ENCODE results near the gene ORC5. TPM values are rescaled to one million over a fixed set of nuclear protein-coding genes. Genes with fewer than 3 reads are reported as not detected.

The ORC5 gene
- total RNA-seq, 3 donors from 2014 or later (not counting 1 experiment from before 2014, with no cell fraction given) = 7.3 to 13.6 (median 11.8) TPM

- peaks cover 0 to 2% of the 10 kb centered on the region in 2 donors for H3K9me3 Mint-ChIP-seq
- H3K27ac Mint-ChIP-seq = no peak overlapping the region
- H3K27me3 Mint-ChIP-seq (ENCODE audit: low read depth in 2 of 2) = peaks cover 5 to 7% of the 10 kb centered on the region in 2 donors
- no peaks in the 10 kb centered on the region for H3K36me3 ChIP-seq (ENCODE audit: control insufficient read depth, insufficient read depth, low read length)
- no peaks in the 10 kb centered on the region for H3K4me1 Mint-ChIP-seq
- WGBS (ENCODE audit: insufficient coverage) = 86% methylated on average over 1 of the region's 2 CpGs
- no peak for TF ChIP-seq CTCF (IDR thresholded peaks at IDR 0.05)
- no peak for ATAC-seq
- H3K4me3 Mint-ChIP-seq = no peak overlapping the region
- H3K4me1 ChIP-seq (ENCODE audit: control insufficient read depth, insufficient read depth, low read length) = no peaks in the 10 kb centered on the region
- no peaks in the 10 kb centered on the region for H3K36me3 Mint-ChIP-seq
- H3K27ac ChIP-seq (ENCODE audit: low read length) = no peak overlapping the region
- intact Hi-C loops (cut with micrococcal nuclease) = no loop called here
- no peak for DNase-seq
- H3K9me3 ChIP-seq (ENCODE audit: control insufficient read depth, insufficient read depth, low read length) = no peaks in the 10 kb centered on the region
- H3K27me3 ChIP-seq (ENCODE audit: control insufficient read depth, insufficient read depth, low read length) = no peaks in the 10 kb centered on the region
- no peak overlapping the region for H3K4me3 ChIP-seq (ENCODE audit: low read length)
Measured at GRCh38 chr7:104111271-104111670, 96.5 kb downstream of the ORC5 start.

- no peak for TF ChIP-seq CTCF (IDR thresholded peaks at IDR 0.05)
- DNase-seq (no peak), ATAC-seq (no peak)
- no peaks in the 10 kb centered on the region for H3K9me3 ChIP-seq (ENCODE audit: control insufficient read depth, insufficient read depth, low read length)
- Mint-ChIP-seq H3K4me3 (no peak overlapping the region), H3K9me3 (peaks cover 0 to 2% of the 10 kb centered on the region in 2 donors), H3K27ac (no peak overlapping the region), H3K36me3 (no peaks in the 10 kb centered on the region), H3K27me3 (ENCODE audit: low read depth in 2 of 2) (peaks cover 0 to 2% of the 10 kb centered on the region in 2 donors), H3K4me1 (no peaks in the 10 kb centered on the region)
- H3K27ac ChIP-seq (ENCODE audit: low read length) = no peak overlapping the region
- no peaks in the 10 kb centered on the region for H3K36me3 ChIP-seq (ENCODE audit: control insufficient read depth, insufficient read depth, low read length)
- H3K27me3 ChIP-seq (ENCODE audit: control insufficient read depth, insufficient read depth, low read length) = no peaks in the 10 kb centered on the region
- 91% methylated on average over 2 of the region's 3 CpGs for WGBS (ENCODE audit: insufficient coverage)
- no peak overlapping the region for H3K4me3 ChIP-seq (ENCODE audit: low read length)
- intact Hi-C loops (cut with micrococcal nuclease) = no loop called here
- H3K4me1 ChIP-seq (ENCODE audit: control insufficient read depth, insufficient read depth, low read length) = no peaks in the 10 kb centered on the region
Measured at GRCh38 chr7:104106108-104106905, 101.5 kb downstream of the ORC5 start.

GRCh38 chr7:104098890-104099289, 108.9 kb downstream of the ORC5 start:
- H3K9me3 Mint-ChIP-seq = peaks cover 0 to 2% of the 10 kb centered on the region in 2 donors
- no peak overlapping the region for H3K27ac ChIP-seq (ENCODE audit: low read length)
- H3K4me1 Mint-ChIP-seq = no peaks in the 10 kb centered on the region
- no peaks in the 10 kb centered on the region for H3K27me3 ChIP-seq (ENCODE audit: control insufficient read depth, insufficient read depth, low read length)
- WGBS (ENCODE audit: insufficient coverage) = no CpG with 5 or more reads among the region's 1 CpG
- no peak overlapping the region for H3K4me3 ChIP-seq (ENCODE audit: low read length)
- H3K36me3 ChIP-seq (ENCODE audit: control insufficient read depth, insufficient read depth, low read length) = no peaks in the 10 kb centered on the region
- no peak for DNase-seq
- ATAC-seq = no peak
- H3K4me1 ChIP-seq (ENCODE audit: control insufficient read depth, insufficient read depth, low read length) = no peaks in the 10 kb centered on the region
- H3K36me3 Mint-ChIP-seq = no peaks in the 10 kb centered on the region
- intact Hi-C loops (cut with micrococcal nuclease) = no loop called here
- no peaks in the 10 kb centered on the region for H3K27me3 Mint-ChIP-seq (ENCODE audit: low read depth in 2 of 2)
- no peak overlapping the region for H3K27ac Mint-ChIP-seq
- no peaks in the 10 kb centered on the region for H3K9me3 ChIP-seq (ENCODE audit: control insufficient read depth, insufficient read depth, low read length)
- no peak overlapping the region for H3K4me3 Mint-ChIP-seq
- TF ChIP-seq CTCF (IDR thresholded peaks at IDR 0.05) = no peak

GRCh38 chr7:104096683-104097082, 111.1 kb downstream of the ORC5 start:
- H3K27ac Mint-ChIP-seq = no peak overlapping the region
- no peak for ATAC-seq

More at GRCh38 chr7:104096683-104097082, 111.1 kb downstream of the ORC5 start:
- Histone ChIP-seq H3K36me3 (ENCODE audit: control insufficient read depth, insufficient read depth, low read length) (no peaks in the 10 kb centered on the region), H3K27ac (ENCODE audit: low read length) (no peak overlapping the region), H3K9me3 (ENCODE audit: control insufficient read depth, insufficient read depth, low read length) (no peaks in the 10 kb centered on the region), H3K27me3 (ENCODE audit: control insufficient read depth, insufficient read depth, low read length) (no peaks in the 10 kb centered on the region), H3K4me1 (ENCODE audit: control insufficient read depth, insufficient read depth, low read length) (no peaks in the 10 kb centered on the region), H3K4me3 (ENCODE audit: low read length) (no peak overlapping the region)
- Mint-ChIP-seq H3K36me3 (no peaks in the 10 kb centered on the region), H3K27me3 (ENCODE audit: low read depth in 2 of 2) (no peaks in the 10 kb centered on the region), H3K4me1 (no peaks in the 10 kb centered on the region), H3K4me3 (no peak overlapping the region), H3K9me3 (peaks cover 0 to 2% of the 10 kb centered on the region in 2 donors)
- intact Hi-C loops (cut with micrococcal nuclease) = no loop called here
- no peak for DNase-seq
- WGBS (ENCODE audit: insufficient coverage) = 87% methylated on average over 5 of the region's 6 CpGs
- TF ChIP-seq CTCF (IDR thresholded peaks at IDR 0.05) = no peak

Measured in natural killer cell (primary cell).